B cell (primary cell): ENCODE measurements around the gene TEX19.

Source experiments
- EZH2 ChIP-seq: IDR thresholded peaks from 2 replicates; pipeline ENCODE4 v1.6.1; 2012; ENCODE audit warnings: borderline replicate concordance, low read depth, mild to moderate bottlenecking, moderate library complexity, low read length; ENCODE audit not compliant: insufficient read depth, poor library complexity, severe bottlenecking
- TF ChIP-seq, protein P1 (sequence below): fragments of 200-600 bp; IDR thresholded peaks from one replicate; pipeline ENCODE4 v1.8.0; 2022; ENCODE audit warnings: antibody characterized with exemption, mild to moderate bottlenecking

DNA sequence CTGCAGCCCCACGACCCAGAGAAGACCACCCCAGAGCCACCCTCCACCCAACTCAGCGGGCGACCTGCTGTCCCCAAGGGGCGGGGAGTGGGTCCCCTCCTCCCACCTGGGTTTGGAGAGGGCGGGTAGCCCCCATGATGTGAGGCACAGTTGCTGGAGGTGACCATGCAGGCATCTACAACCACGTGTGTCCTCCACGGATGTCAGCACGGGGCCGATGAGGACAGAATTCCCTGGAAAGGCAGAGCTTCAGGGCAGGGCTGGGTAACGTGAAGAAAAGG lies 19.6 kb downstream of the TEX19 start:
- TF ChIP-seq, protein P1, sequence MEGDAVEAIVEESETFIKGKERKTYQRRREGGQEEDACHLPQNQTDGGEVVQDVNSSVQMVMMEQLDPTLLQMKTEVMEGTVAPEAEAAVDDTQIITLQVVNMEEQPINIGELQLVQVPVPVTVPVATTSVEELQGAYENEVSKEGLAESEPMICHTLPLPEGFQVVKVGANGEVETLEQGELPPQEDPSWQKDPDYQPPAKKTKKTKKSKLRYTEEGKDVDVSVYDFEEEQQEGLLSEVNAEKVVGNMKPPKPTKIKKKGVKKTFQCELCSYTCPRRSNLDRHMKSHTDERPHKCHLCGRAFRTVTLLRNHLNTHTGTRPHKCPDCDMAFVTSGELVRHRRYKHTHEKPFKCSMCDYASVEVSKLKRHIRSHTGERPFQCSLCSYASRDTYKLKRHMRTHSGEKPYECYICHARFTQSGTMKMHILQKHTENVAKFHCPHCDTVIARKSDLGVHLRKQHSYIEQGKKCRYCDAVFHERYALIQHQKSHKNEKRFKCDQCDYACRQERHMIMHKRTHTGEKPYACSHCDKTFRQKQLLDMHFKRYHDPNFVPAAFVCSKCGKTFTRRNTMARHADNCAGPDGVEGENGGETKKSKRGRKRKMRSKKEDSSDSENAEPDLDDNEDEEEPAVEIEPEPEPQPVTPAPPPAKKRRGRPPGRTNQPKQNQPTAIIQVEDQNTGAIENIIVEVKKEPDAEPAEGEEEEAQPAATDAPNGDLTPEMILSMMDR = no peak
- no peak for TF ChIP-seq EZH2
